T follicular helper cell (primary cell): ENCODE measurements around the gene PSME3IP1.

Experiments
- DNase-seq: peaks from one replicate; pipeline ENCODE4 v3.0.0-alpha.2; 2020; ENCODE audit warnings: low read depth

Gene PSME3IP1

GRCh38 chr16:57167953-57168352 lies 17.9 kb downstream of the PSME3IP1 start:
- no peak for DNase-seq

GRCh38 chr16:57167538-57167937 lies 18.3 kb downstream of the PSME3IP1 start:
- DNase-seq, result no peak

GRCh38 chr16:57166951-57167350 lies 18.9 kb downstream of the PSME3IP1 start:
- DNase-seq, result no peak

- DNase-seq, result no peak
Observed at GRCh38 chr16:57166451-57166850, 19.4 kb downstream of the PSME3IP1 start.

GRCh38 chr16:57165938-57166337 lies 19.9 kb downstream of the PSME3IP1 start:
- no peak for DNase-seq

GRCh38 chr16:57165483-57165882 lies 20.4 kb downstream of the PSME3IP1 start:
- no peak for DNase-seq

GRCh38 chr16:57163842-57164241 lies 22.0 kb downstream of the PSME3IP1 start:
- DNase-seq, result no peak

GRCh38 chr16:57159447-57159846 lies 26.4 kb downstream of the PSME3IP1 start:
- no peak for DNase-seq

GRCh38 chr16:57157533-57157932 lies 28.3 kb downstream of the PSME3IP1 start:
- DNase-seq, result no peak

- DNase-seq, result no peak
Observed at GRCh38 chr16:57156351-57156703, 29.5 kb downstream of the PSME3IP1 start.

- no peak for DNase-seq
Observed at GRCh38 chr16:57155702-57156350, 30.0 kb downstream of the PSME3IP1 start.

- DNase-seq, result no peak
Observed at GRCh38 chr16:57153841-57154240, 32.0 kb downstream of the PSME3IP1 start.

- DNase-seq, result no peak
Observed at GRCh38 chr16:57152096-57153093, 33.4 kb downstream of the PSME3IP1 start.

GRCh38 chr16:57151369-57151768 lies 34.5 kb downstream of the PSME3IP1 start:
- DNase-seq, result no peak

- no peak for DNase-seq
Observed at GRCh38 chr16:57150682-57151330, 35.0 kb downstream of the PSME3IP1 start.

- no peak for DNase-seq
Observed at GRCh38 chr16:57149391-57149790, 36.4 kb downstream of the PSME3IP1 start.

- DNase-seq, result no peak
Observed at GRCh38 chr16:57148481-57148880, 37.4 kb downstream of the PSME3IP1 start.

GRCh38 chr16:57147381-57148221 lies 38.2 kb downstream of the PSME3IP1 start:
- DNase-seq, result no peak

GRCh38 chr16:57146735-57147134 lies 39.1 kb downstream of the PSME3IP1 start:
- no peak for DNase-seq

- DNase-seq, result no peak
Observed at GRCh38 chr16:57146040-57146647, 39.7 kb downstream of the PSME3IP1 start.
